Ascending aorta (tissue), 2 donors: ENCODE measurements around the gene TBCE. TPM values are rescaled to one million over a fixed set of nuclear protein-coding genes. Genes with fewer than 3 reads are reported as not detected.
"Not testable (repeated sequence)": the region's sequence is repeated elsewhere in the genome, so short reads cannot be mapped to it uniquely, and the experiment has no call there.

Source experiments
- DNase-seq, 2 donors: peaks; one replicate each; pipeline ENCODE4 v3.0.0-alpha.2; 2019; ENCODE audit warnings: low spot score in 2 of 2
- H3K27ac ChIP-seq, 2 donors: fragments of 200-600 bp; sonication (generic); one replicate each; pipeline ENCODE4 v1.5.1; 2016 to 2017; ENCODE audit warnings: mild to moderate bottlenecking in 1 of 2
- H3K27me3 ChIP-seq: fragments of 200-600 bp; sonication (generic); one replicate; pipeline ENCODE4 v1.5.1; 2017
- H3K36me3 ChIP-seq, 2 donors: fragments of 200-600 bp; sonication (generic); one replicate each; pipeline ENCODE4 v1.5.1; 2016
- H3K4me1 ChIP-seq, 2 donors: fragments of 200-600 bp; sonication (generic); one replicate each; pipeline ENCODE4 v1.5.1; 2016 to 2017; ENCODE audit warnings: mild to moderate bottlenecking in 1 of 2
- H3K4me3 ChIP-seq, 2 donors: fragments of 200-600 bp; sonication (generic); one replicate each; pipeline ENCODE4 v1.5.1; 2016 to 2017; ENCODE audit warnings: mild to moderate bottlenecking in 1 of 2
- H3K9me3 ChIP-seq, 2 donors: fragments of 200-600 bp; sonication (generic); one replicate each; pipeline ENCODE4 v1.5.1; 2016
- intact Hi-C: fragments of 100-400 bp; cut with DNase I; formaldehyde crosslinking; loops from one replicate; pipeline ENCODE4 v1.15.1; 2023
- total RNA-seq: library from RNA; depleted of rRNA; stranded (reverse); fragments of >200 nt; gene quantifications from one replicate; pipeline ENCODE4 v1.1.0, GENCODE V29; 2016
- TF ChIP-seq, protein P1 (sequence below), 3 experiments: fragments of 200-600 bp in 2 of 3; fragments of 450-650 bp in 1 of 3; sonication (generic) in 2 of 3; IDR thresholded peaks; one replicate each; pipeline ENCODE4 v1.5.1; 2016 to 2019; ENCODE audit warnings: antibody characterized with exemption in 3 of 3, mild to moderate bottlenecking in 1 of 3, moderate library complexity in 1 of 3

The TBCE gene
- total RNA-seq, 1 donor from 2014 or later = 67.8 TPM

DNA sequence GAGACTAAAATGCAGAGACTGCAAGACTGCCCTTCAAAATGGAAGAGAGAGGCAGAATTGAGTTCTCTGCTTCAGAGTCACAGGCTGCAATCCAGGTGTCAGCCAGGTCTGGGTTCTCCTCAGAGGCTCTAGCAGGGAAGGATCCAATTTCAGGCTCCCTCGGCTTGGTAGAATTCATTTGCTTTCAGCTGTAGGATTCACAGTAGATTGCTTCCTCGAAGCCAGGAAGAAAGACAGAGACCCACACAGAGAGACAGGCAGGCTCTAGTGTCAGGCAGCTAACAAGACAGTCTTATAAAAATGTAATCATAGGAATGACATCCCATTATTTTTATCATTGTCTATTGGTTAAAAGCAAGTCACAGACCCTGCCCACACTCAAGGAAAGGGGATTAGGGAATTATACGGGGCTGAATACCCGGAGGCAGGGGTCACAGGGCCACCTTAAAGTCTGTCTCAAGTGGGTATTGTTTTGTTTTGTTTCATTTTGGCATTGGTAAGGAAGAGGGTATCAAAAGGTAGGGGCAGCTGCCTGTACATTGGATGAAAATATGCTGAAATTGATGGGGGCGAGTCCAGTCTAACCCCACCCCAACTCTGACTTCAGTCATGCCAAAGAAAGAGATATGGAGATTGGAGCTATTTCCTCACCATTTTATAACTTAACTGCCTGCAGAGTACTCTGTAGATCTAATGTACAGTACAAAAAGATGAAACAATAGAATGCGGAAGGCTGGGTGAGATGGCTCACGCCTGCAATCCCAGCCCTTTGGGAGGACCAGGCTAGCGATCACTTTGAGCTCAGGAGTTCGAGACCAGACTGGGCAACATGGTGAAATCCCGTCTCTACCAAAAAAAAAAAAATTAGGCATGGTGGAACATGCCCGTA, 9.5 kb upstream of the TBCE start:
- no peaks in the 10 kb centered on the region for H3K9me3 ChIP-seq
- no peak overlapping the region for H3K4me3 ChIP-seq
- intact Hi-C loops = no loop called here
- H3K27me3 ChIP-seq = no peaks in the 10 kb centered on the region
- TF ChIP-seq, protein P1, sequence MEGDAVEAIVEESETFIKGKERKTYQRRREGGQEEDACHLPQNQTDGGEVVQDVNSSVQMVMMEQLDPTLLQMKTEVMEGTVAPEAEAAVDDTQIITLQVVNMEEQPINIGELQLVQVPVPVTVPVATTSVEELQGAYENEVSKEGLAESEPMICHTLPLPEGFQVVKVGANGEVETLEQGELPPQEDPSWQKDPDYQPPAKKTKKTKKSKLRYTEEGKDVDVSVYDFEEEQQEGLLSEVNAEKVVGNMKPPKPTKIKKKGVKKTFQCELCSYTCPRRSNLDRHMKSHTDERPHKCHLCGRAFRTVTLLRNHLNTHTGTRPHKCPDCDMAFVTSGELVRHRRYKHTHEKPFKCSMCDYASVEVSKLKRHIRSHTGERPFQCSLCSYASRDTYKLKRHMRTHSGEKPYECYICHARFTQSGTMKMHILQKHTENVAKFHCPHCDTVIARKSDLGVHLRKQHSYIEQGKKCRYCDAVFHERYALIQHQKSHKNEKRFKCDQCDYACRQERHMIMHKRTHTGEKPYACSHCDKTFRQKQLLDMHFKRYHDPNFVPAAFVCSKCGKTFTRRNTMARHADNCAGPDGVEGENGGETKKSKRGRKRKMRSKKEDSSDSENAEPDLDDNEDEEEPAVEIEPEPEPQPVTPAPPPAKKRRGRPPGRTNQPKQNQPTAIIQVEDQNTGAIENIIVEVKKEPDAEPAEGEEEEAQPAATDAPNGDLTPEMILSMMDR (IDR thresholded peaks at IDR 0.05) = no peak
- no peaks in the 10 kb centered on the region for H3K4me1 ChIP-seq
- no peak for DNase-seq
- H3K36me3 ChIP-seq = no peaks in the 10 kb centered on the region
- no peak overlapping the region for H3K27ac ChIP-seq

DNA sequence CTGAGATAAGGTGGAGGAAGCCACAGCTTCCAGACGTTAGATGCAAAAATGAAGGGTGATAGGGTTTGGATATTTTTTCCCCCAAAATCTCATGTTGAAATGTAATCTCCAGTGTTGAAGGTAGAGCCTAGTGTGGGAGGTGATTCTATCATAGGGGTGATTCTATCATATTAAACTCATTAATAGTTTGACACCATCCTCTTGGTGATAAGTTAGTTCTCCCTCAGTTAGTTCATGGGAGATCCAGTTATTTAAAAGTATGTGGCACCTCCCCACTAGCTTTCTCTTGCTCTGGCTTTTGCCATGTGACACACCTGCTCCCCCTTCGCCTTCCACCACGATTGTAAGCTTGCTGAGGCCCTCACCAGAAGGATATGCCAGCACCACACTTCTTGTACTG, 8.3 kb upstream of the TBCE start:
- H3K27me3 ChIP-seq = no peaks in the 10 kb centered on the region
- TF ChIP-seq, protein P1 (IDR thresholded peaks at IDR 0.05) = no peak
- intact Hi-C loops = no loop called here

DNA sequence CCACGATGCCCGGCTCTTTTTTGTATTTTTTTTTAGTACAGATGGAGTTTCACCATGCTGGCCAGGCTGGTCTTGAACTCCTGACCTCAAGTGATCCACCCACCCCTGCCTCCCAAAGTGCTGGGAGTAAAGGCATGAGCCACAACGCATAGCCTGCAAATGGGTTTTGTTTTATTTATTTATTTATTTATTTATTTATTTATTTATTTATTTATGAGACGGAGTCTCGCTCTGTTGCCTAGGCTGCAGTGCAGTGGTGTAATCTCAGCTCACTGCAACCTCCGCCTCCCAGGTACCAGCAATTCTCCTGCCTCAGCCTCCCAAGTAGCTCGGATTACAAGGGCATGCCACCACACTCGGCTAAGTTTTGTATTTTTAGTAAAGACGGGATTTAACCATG, 3.0 kb upstream of the TBCE start:
- H3K36me3 ChIP-seq, H3K27ac ChIP-seq, H3K4me1 ChIP-seq, DNase-seq, H3K27me3 ChIP-seq, H3K9me3 ChIP-seq, H3K4me3 ChIP-seq, intact Hi-C loops: not testable (repeated sequence)

More for the DNA sequence above, 8.3 kb upstream of the TBCE start:
- Histone ChIP-seq H3K4me3 (no peak overlapping the region), H3K9me3 (no peaks in the 10 kb centered on the region), H3K36me3 (no peaks in the 10 kb centered on the region), H3K27ac (no peak overlapping the region), H3K4me1 (no peaks in the 10 kb centered on the region)
- no peak for DNase-seq

DNA sequence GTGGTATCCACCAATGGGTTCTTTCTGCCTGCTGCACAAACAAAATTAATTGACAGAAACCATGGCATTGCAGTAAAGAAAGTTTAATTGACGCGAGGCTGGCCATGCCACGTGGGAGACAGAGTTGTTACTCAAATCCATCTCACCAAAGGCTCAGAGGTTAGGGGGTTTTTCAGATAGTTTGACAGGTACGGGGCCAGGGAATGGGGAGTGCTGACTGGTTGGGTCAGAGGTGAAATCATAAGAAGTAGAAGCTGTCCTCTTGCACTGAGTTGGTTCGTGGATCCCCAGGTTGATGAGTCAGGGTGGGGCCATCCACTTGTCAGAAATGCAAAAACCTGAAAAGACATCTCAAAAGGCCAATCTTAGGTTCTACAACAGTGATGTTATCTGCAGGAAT, 941 bp upstream of the TBCE start:
- peak overlapping the region in 1 of 2 donors; percentile 4 for H3K27ac ChIP-seq

DNA sequence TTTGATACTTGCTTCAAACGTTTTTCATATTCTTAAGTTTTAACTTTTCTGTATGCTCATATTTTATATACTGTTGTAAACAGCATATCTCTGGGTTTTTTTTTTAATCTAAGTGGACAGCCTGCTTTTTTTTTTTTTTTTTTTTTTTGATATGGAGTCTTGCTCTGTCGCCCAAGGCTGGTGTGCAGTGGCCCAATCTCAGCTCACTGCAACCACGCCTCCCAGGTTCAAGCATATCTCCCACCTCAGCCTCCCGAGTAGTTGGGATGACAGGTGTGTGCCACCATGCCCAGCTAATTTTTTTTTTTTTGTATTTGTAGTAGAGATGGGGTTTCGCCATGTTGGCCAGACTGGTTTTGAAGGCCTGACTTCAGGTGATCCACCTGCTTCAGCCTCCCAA, 1.2 kb downstream of the TBCE start:
- H3K27ac ChIP-seq = no peak overlapping the region
- peaks cover 0 to 5% of the 10 kb centered on the region in 2 donors for H3K4me1 ChIP-seq
- TF ChIP-seq, protein P1 (IDR thresholded peaks at IDR 0.05) = no peak
- intact Hi-C loops = no loop called here
- no peak for DNase-seq
- H3K36me3 ChIP-seq = peaks cover 0 to 9% of the 10 kb centered on the region in 2 donors
- H3K4me3 ChIP-seq = peak overlapping the region; percentile 68 to 77
- H3K27me3 ChIP-seq = no peaks in the 10 kb centered on the region
- no peaks in the 10 kb centered on the region for H3K9me3 ChIP-seq

More for the DNA sequence above, 941 bp upstream of the TBCE start:
- H3K9me3 ChIP-seq = no peaks in the 10 kb centered on the region
- intact Hi-C loops = loop anchor here (2.0 kb wide), 2 partner anchors 51 to 205 kb away; partner anchors contain the start of gene RBM34
- H3K4me1 ChIP-seq = peaks cover 0 to 5% of the 10 kb centered on the region in 2 donors
- DNase-seq = no peak
- TF ChIP-seq, protein P1 (IDR thresholded peaks at IDR 0.05) = no peak
- no peak overlapping the region for H3K4me3 ChIP-seq
- no peaks in the 10 kb centered on the region for H3K27me3 ChIP-seq
- no peaks in the 10 kb centered on the region for H3K36me3 ChIP-seq

DNA sequence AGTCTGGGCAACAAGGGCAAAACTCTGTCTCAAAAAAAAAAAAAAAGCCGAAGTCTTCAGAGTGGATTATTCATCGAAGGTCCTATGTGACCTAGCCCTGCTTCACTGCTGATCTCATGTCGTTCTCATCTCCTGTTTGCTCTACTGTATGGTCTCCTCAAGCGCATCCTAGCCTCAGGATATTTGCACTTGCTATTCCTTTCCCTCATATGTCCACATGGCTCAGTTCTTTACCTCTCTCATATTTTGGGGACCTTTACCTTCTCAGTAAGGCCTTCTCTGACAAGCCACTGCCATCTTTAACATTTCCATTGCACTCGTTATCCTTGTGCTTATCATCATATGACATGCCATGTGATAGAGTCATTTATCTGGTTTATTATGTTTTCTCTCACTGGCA, 2.6 kb downstream of the TBCE start:
- Histone ChIP-seq H3K36me3 (peaks cover 0 to 12% of the 10 kb centered on the region in 2 donors), H3K9me3 (no peaks in the 10 kb centered on the region), H3K27me3 (no peaks in the 10 kb centered on the region), H3K4me3 (no peak overlapping the region), H3K27ac (no peak overlapping the region), H3K4me1 (peaks cover 0 to 5% of the 10 kb centered on the region in 2 donors)
- TF ChIP-seq, protein P1 (IDR thresholded peaks at IDR 0.05) = no peak
- intact Hi-C loops = no loop called here
- no peak for DNase-seq
